Activated naive CD4-positive, alpha-beta T cell treated with anti-CD3 and anti-CD28 coated beads, Interleukin-2, amount 50 U/mL, for 72 hours (primary cell): ENCODE results near the gene SPRN. TPM values are rescaled to one million over a fixed set of nuclear protein-coding genes. Genes with fewer than 3 reads are reported as not detected.
A peak's percentile ranks its signal among the peaks of the same experiment; 100 is the strongest.
"Not testable (repeated sequence)": the region's sequence is repeated elsewhere in the genome, so short reads cannot be mapped to it uniquely, and the experiment has no call there.

Experiments
- ATAC-seq, 2 donors: fragments of 150-1000 bp; cut with Tn5 transposase; 2 replicates each; pipeline ENCODE4 v1.10.0; 2021; ENCODE audit warnings: mild to moderate bottlenecking in 2 of 2, moderate library complexity in 2 of 2
- DNase-seq, 2 donors: peaks; one replicate each; pipeline ENCODE4 v3.0.0; 2021 to 2022; ENCODE audit warnings: low spot score in 2 of 2
- H3K27ac Mint-ChIP-seq, 2 donors: one replicate each; pipeline ENCODE4 v1.8.0; 2022; ENCODE audit warnings: mild to moderate bottlenecking in 2 of 2, mixed read lengths in 2 of 2
- H3K36me3 Mint-ChIP-seq, 2 donors: one replicate each; pipeline ENCODE4 v1.8.0; 2022; ENCODE audit warnings: mixed read lengths in 2 of 2
- H3K9me3 Mint-ChIP-seq, 2 donors: one replicate each; pipeline ENCODE4 v1.8.0; 2022; ENCODE audit warnings: mixed read lengths in 2 of 2
- total RNA-seq, 2 donors: library from RNA; stranded (reverse); gene quantifications; one replicate each; pipeline ENCODE4 v1.2.3, GENCODE V29; 2022

The SPRN gene
- total RNA-seq, 2 donors from 2014 or later, result not detected

GRCh38 chr10:133422223-133422806 is 2.1 kb downstream of the SPRN start:
- H3K9me3 Mint-ChIP-seq, result no peaks in the 10 kb centered on the region
- peaks cover 0 to 5% of the 10 kb centered on the region in 2 donors for H3K36me3 Mint-ChIP-seq
- no peak for DNase-seq
- no peak for ATAC-seq
- no peak overlapping the region for H3K27ac Mint-ChIP-seq

GRCh38 chr10:133421336-133422222 is 2.8 kb downstream of the SPRN start:
- peak in 1 of 2 donors; percentile 16 for ATAC-seq
- peaks cover 0 to 5% of the 10 kb centered on the region in 2 donors for H3K36me3 Mint-ChIP-seq
- DNase-seq, result no peak
- no peak overlapping the region for H3K27ac Mint-ChIP-seq
- H3K9me3 Mint-ChIP-seq, result no peaks in the 10 kb centered on the region

- Mint-ChIP-seq H3K27ac (peak overlapping the region in 1 of 2 donors; percentile 59), H3K9me3 (peaks cover 0 to 4% of the 10 kb centered on the region in 2 donors), H3K36me3 (peaks cover 7 to 13% of the 10 kb centered on the region in 2 donors)
- DNase-seq, result peak in 1 of 2 donors; percentile 52
- no peak for ATAC-seq
Measured at GRCh38 chr10:133420579-133420978, 3.8 kb downstream of the SPRN start.

GRCh38 chr10:133420028-133420427 is 4.4 kb downstream of the SPRN start:
- Mint-ChIP-seq H3K36me3 (peaks cover 12 to 18% of the 10 kb centered on the region in 2 donors), H3K9me3 (peaks cover 0 to 9% of the 10 kb centered on the region in 2 donors), H3K27ac (peak overlapping the region in 1 of 2 donors; percentile 59)
- DNase-seq, result no peak
- ATAC-seq, result no peak

- Mint-ChIP-seq H3K9me3 (peaks cover 0 to 9% of the 10 kb centered on the region in 2 donors), H3K27ac (peak overlapping the region; percentile 33 to 90), H3K36me3 (peaks cover 17 to 24% of the 10 kb centered on the region in 2 donors)
- ATAC-seq (no peak), DNase-seq (no peak)
Measured at GRCh38 chr10:133419211-133419950, 5.0 kb downstream of the SPRN start.

GRCh38 chr10:133418289-133418993 is 6.0 kb downstream of the SPRN start:
- H3K9me3 Mint-ChIP-seq, result peaks cover 0 to 12% of the 10 kb centered on the region in 2 donors
- H3K27ac Mint-ChIP-seq, result no peak overlapping the region
- peaks cover 20 to 27% of the 10 kb centered on the region in 2 donors for H3K36me3 Mint-ChIP-seq
- DNase-seq (no peak), ATAC-seq (no peak)

GRCh38 chr10:133415752-133416151 is 8.7 kb downstream of the SPRN start:
- H3K36me3 Mint-ChIP-seq, result peaks cover 47 to 54% of the 10 kb centered on the region in 2 donors
- no peak overlapping the region for H3K27ac Mint-ChIP-seq
- DNase-seq, result no peak

GRCh38 chr10:133414401-133414800 is 10.0 kb downstream of the SPRN start:
- H3K36me3 Mint-ChIP-seq, result peaks cover 61 to 67% of the 10 kb centered on the region in 2 donors

More at GRCh38 chr10:133415752-133416151, 8.7 kb downstream of the SPRN start:
- no peak for ATAC-seq
- peaks cover 16 to 31% of the 10 kb centered on the region in 2 donors for H3K9me3 Mint-ChIP-seq

GRCh38 chr10:133412381-133412711 is 12.1 kb downstream of the SPRN start:
- ATAC-seq (no peak), DNase-seq (no peak)
- H3K9me3 Mint-ChIP-seq, result peaks cover 34 to 50% of the 10 kb centered on the region in 2 donors
- H3K27ac Mint-ChIP-seq, result no peak overlapping the region
- peaks cover 80 to 83% of the 10 kb centered on the region in 2 donors for H3K36me3 Mint-ChIP-seq

More at GRCh38 chr10:133414401-133414800, 10.0 kb downstream of the SPRN start:
- not testable (repeated sequence) for H3K27ac Mint-ChIP-seq, DNase-seq, ATAC-seq
- H3K9me3 Mint-ChIP-seq, result peaks cover 22 to 42% of the 10 kb centered on the region in 2 donors

- no peak for DNase-seq
- H3K27ac Mint-ChIP-seq, result no peak overlapping the region
- ATAC-seq, result no peak
- peaks cover 34 to 50% of the 10 kb centered on the region in 2 donors for H3K9me3 Mint-ChIP-seq
- peaks cover 85 to 88% of the 10 kb centered on the region in 2 donors for H3K36me3 Mint-ChIP-seq
Measured at GRCh38 chr10:133411523-133412380, 12.7 kb downstream of the SPRN start.

GRCh38 chr10:133405844-133406527 is 18.4 kb downstream of the SPRN start:
- DNase-seq (no peak), ATAC-seq (peak; percentile 44 to 60)
- Mint-ChIP-seq H3K27ac (peak overlapping the region in 1 of 2 donors; percentile 41), H3K9me3 (peaks cover 21 to 22% of the 10 kb centered on the region in 2 donors), H3K36me3 (peaks cover 69 to 73% of the 10 kb centered on the region in 2 donors)

GRCh38 chr10:133405272-133405671 is 19.2 kb downstream of the SPRN start:
- Mint-ChIP-seq H3K9me3 (peaks cover 14 to 18% of the 10 kb centered on the region in 2 donors), H3K36me3 (peaks cover 62 to 66% of the 10 kb centered on the region in 2 donors), H3K27ac (peak overlapping the region in 1 of 2 donors; percentile 41)
- no peak for DNase-seq
- no peak for ATAC-seq

GRCh38 chr10:133403784-133404183 is 20.6 kb downstream of the SPRN start:
- ATAC-seq (no peak), DNase-seq (no peak)
- Mint-ChIP-seq H3K36me3 (peaks cover 48 to 51% of the 10 kb centered on the region in 2 donors), H3K9me3 (peaks cover 5 to 6% of the 10 kb centered on the region in 2 donors), H3K27ac (peak overlapping the region; percentile 42 to 53)

GRCh38 chr10:133403359-133403758 is 21.1 kb downstream of the SPRN start:
- DNase-seq (no peak), ATAC-seq (no peak)
- H3K27ac Mint-ChIP-seq, result peak overlapping the region; percentile 42 to 84
- H3K9me3 Mint-ChIP-seq, result peaks cover under 1 to 6% of the 10 kb centered on the region in 2 donors
- H3K36me3 Mint-ChIP-seq, result peaks cover 47 to 48% of the 10 kb centered on the region in 2 donors
